ENCODE measurements around the gene PPME1.

GRCh38 chr11:74162681-74163467 is 8.2 kb upstream of the PPME1 start:
- no peak for TF ChIP-seq EZH2 (IDR thresholded peaks at IDR 0.05)
- no peak for TF ChIP-seq CTCF (IDR thresholded peaks at IDR 0.05)

All from neural progenitor cell (in vitro differentiated cells).